ENCODE measurements around the gene SIRPG.
A peak's percentile ranks its signal among the peaks of the same experiment; 100 is the strongest.

The SIRPG gene

GRCh38 chr20:1637226-1637625, 20.4 kb downstream of the SIRPG start:
- DNase-seq = no peak
- H3K9me3 ChIP-seq (ENCODE audit: control insufficient read depth, low read length) = no peaks in the 10 kb centered on the region
- H3K4me1 ChIP-seq (ENCODE audit: control insufficient read depth, insufficient read depth, low read length, poor library complexity, severe bottlenecking) = peaks cover 5% of the 10 kb centered on the region
- no peak overlapping the region for H3K27ac ChIP-seq (ENCODE audit: insufficient read depth, low read length, poor library complexity, severe bottlenecking)
- peaks cover 12% of the 10 kb centered on the region for H3K36me3 ChIP-seq (ENCODE audit: control insufficient read depth, insufficient read depth, low read length)
- no peak overlapping the region for H3K4me3 ChIP-seq (ENCODE audit: insufficient read depth, low read depth, low read length, poor library complexity, severe bottlenecking)
- no peaks in the 10 kb centered on the region for H3K27me3 ChIP-seq (replicated peaks; ENCODE audit: control insufficient read depth, insufficient read depth, low read length, poor library complexity, severe bottlenecking)

GRCh38 chr20:1636621-1637020, 21.0 kb downstream of the SIRPG start:
- Histone ChIP-seq H3K36me3 (ENCODE audit: control insufficient read depth, insufficient read depth, low read length) (peaks cover 12% of the 10 kb centered on the region), H3K4me3 (ENCODE audit: insufficient read depth, low read depth, low read length, poor library complexity, severe bottlenecking) (no peak overlapping the region), H3K27ac (ENCODE audit: insufficient read depth, low read length, poor library complexity, severe bottlenecking) (no peak overlapping the region), H3K27me3 (replicated peaks; ENCODE audit: control insufficient read depth, insufficient read depth, low read length, poor library complexity, severe bottlenecking) (no peaks in the 10 kb centered on the region), H3K4me1 (ENCODE audit: control insufficient read depth, insufficient read depth, low read length, poor library complexity, severe bottlenecking) (peaks cover 7% of the 10 kb centered on the region), H3K9me3 (ENCODE audit: control insufficient read depth, low read length) (no peaks in the 10 kb centered on the region)
- no peak for DNase-seq

DNA sequence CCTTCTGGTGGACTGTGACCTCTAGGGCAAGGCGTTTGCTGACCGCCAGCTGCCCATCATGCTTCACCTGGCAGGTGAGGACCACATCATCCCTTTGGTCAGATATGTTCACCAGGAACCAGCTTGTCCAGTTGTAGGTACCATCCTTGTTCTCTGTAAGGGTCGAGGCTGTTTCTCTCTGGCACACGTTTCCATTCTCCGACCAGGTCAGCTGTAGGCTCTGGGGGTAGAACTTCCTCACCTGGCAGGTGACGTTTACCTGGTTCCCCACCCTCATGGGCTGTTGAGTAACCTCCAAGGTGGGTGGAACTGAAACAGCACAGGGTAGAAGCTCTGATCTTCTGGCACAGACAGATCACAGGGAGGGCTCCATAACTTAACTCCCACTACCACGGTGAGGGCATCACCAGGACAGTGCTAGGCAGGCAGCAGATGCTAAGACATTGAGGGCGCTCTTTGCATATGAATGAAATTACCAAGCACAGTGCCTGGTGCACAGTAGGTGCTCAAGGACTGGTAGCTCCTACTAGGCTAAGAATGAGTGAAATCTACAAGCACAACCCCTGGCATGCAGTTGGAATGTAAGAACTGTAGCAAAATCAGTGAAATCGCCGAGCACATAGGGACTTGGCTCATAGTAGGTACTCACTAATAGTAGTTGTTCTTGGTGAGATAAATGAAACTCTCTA, 22.1 kb downstream of the SIRPG start:
- no peak overlapping the region for H3K27ac ChIP-seq (ENCODE audit: insufficient read depth, low read length, poor library complexity, severe bottlenecking)
- no peak overlapping the region for H3K4me3 ChIP-seq (ENCODE audit: insufficient read depth, low read depth, low read length, poor library complexity, severe bottlenecking)
- H3K27me3 ChIP-seq (replicated peaks; ENCODE audit: control insufficient read depth, insufficient read depth, low read length, poor library complexity, severe bottlenecking) = no peaks in the 10 kb centered on the region
- peaks cover 7% of the 10 kb centered on the region for H3K4me1 ChIP-seq (ENCODE audit: control insufficient read depth, insufficient read depth, low read length, poor library complexity, severe bottlenecking)
- H3K36me3 ChIP-seq (ENCODE audit: control insufficient read depth, insufficient read depth, low read length) = peaks cover 12% of the 10 kb centered on the region
- no peak for DNase-seq
- H3K9me3 ChIP-seq (ENCODE audit: control insufficient read depth, low read length) = no peaks in the 10 kb centered on the region

DNA sequence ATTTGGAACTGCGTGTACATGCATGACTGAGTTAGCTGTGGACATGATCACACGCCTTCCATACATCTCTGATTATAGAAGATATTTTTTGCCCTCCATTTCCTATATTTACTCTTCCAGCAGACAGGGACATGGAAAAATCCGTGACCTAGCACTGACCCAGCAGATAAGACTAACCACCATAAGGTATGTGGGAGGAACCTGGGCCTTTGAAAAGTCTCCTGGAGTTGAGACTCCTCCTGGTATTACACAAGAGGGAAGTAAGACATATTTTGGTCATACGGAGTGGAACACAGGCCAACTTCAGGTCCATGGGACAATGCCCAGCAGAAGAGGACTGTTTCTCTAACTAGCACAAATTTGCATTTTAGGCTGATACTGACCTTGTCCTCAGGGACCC, 24.0 kb downstream of the SIRPG start:
- peaks cover 12% of the 10 kb centered on the region for H3K36me3 ChIP-seq (ENCODE audit: control insufficient read depth, insufficient read depth, low read length)
- H3K27me3 ChIP-seq (replicated peaks; ENCODE audit: control insufficient read depth, insufficient read depth, low read length, poor library complexity, severe bottlenecking) = no peaks in the 10 kb centered on the region
- no peaks in the 10 kb centered on the region for H3K9me3 ChIP-seq (ENCODE audit: control insufficient read depth, low read length)
- no peak overlapping the region for H3K4me3 ChIP-seq (ENCODE audit: insufficient read depth, low read depth, low read length, poor library complexity, severe bottlenecking)
- DNase-seq = no peak
- peaks cover 7% of the 10 kb centered on the region for H3K4me1 ChIP-seq (ENCODE audit: control insufficient read depth, insufficient read depth, low read length, poor library complexity, severe bottlenecking)
- no peak overlapping the region for H3K27ac ChIP-seq (ENCODE audit: insufficient read depth, low read length, poor library complexity, severe bottlenecking)

DNA sequence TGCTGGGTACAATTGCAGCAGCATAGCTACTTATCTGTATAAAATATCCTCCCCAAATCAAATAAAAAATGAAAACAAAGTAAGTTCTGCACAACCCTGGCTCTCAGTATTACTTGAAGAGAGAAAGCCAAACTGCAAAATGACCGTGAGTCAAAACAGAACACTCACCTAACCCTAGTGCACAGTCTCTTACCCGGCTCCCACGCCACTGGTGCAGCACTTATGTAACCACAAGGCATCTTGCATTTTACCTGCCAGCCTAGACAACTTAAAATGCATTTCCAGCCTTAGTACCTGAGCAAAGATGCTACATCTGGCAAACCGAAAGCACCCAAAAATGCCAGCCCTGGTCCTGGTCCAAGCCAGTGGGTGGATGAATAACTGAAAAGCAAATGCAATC, 25.4 kb downstream of the SIRPG start:
- Histone ChIP-seq H3K36me3 (ENCODE audit: control insufficient read depth, insufficient read depth, low read length) (peaks cover 12% of the 10 kb centered on the region), H3K4me1 (ENCODE audit: control insufficient read depth, insufficient read depth, low read length, poor library complexity, severe bottlenecking) (peaks cover 7% of the 10 kb centered on the region), H3K27ac (ENCODE audit: insufficient read depth, low read length, poor library complexity, severe bottlenecking) (peak overlapping the region; percentile 0), H3K27me3 (replicated peaks; ENCODE audit: control insufficient read depth, insufficient read depth, low read length, poor library complexity, severe bottlenecking) (no peaks in the 10 kb centered on the region), H3K9me3 (ENCODE audit: control insufficient read depth, low read length) (no peaks in the 10 kb centered on the region), H3K4me3 (ENCODE audit: insufficient read depth, low read depth, low read length, poor library complexity, severe bottlenecking) (peak overlapping the region; percentile 14)
- no peak for DNase-seq

DNA sequence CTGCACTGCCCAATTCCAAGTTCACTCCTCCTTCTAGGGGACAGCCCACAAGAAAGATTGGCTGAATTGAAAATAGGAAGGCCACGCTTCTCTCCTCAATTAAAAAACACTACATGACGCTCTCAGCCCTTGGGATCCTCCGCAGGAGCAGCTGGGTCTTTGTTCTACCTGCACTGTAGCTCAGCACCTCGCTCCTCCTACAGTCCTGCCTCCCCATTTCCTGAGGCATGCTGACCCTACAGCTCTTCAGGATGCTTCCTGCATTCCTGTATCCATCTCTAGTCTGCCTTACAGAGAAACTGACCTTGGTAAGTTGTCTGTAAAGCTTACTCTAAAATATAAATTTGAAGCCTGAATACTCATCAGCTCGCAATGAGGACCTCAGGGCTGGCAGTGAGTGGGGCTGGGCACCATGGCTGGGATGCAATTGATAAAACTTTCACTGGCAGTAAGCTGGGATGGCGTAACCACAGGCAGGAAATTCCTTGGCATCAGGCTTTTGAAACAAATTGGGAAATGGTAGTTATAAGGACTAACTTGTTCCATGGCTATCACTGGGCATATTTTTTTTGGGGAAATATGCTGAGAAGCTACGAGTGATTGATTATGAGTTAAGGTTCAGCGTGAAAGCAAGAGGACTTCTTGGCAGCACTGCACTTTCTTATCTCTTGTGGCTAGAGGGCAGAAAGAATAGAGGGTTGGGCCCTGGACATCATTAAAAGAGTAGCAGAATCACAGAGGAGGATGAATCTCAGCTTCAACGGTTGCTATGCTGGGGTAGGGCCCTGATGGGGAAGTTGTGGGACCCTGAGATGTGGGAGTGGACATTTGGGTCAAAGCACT, 26.0 kb downstream of the SIRPG start:
- Histone ChIP-seq H3K36me3 (ENCODE audit: control insufficient read depth, insufficient read depth, low read length) (peaks cover 12% of the 10 kb centered on the region), H3K9me3 (ENCODE audit: control insufficient read depth, low read length) (no peaks in the 10 kb centered on the region), H3K27me3 (replicated peaks; ENCODE audit: control insufficient read depth, insufficient read depth, low read length, poor library complexity, severe bottlenecking) (no peaks in the 10 kb centered on the region), H3K4me1 (ENCODE audit: control insufficient read depth, insufficient read depth, low read length, poor library complexity, severe bottlenecking) (peaks cover 7% of the 10 kb centered on the region), H3K4me3 (ENCODE audit: insufficient read depth, low read depth, low read length, poor library complexity, severe bottlenecking) (no peak overlapping the region), H3K27ac (ENCODE audit: insufficient read depth, low read length, poor library complexity, severe bottlenecking) (peak overlapping the region; percentile 0)
- DNase-seq = no peak

- no peak overlapping the region for H3K4me3 ChIP-seq (ENCODE audit: insufficient read depth, low read depth, low read length, poor library complexity, severe bottlenecking)
- DNase-seq = no peak
- H3K9me3 ChIP-seq (ENCODE audit: control insufficient read depth, low read length) = no peaks in the 10 kb centered on the region
- peaks cover 7% of the 10 kb centered on the region for H3K4me1 ChIP-seq (ENCODE audit: control insufficient read depth, insufficient read depth, low read length, poor library complexity, severe bottlenecking)
- H3K27me3 ChIP-seq (replicated peaks; ENCODE audit: control insufficient read depth, insufficient read depth, low read length, poor library complexity, severe bottlenecking) = no peaks in the 10 kb centered on the region
- H3K27ac ChIP-seq (ENCODE audit: insufficient read depth, low read length, poor library complexity, severe bottlenecking) = no peak overlapping the region
- H3K36me3 ChIP-seq (ENCODE audit: control insufficient read depth, insufficient read depth, low read length) = peaks cover 3% of the 10 kb centered on the region
Measured at GRCh38 chr20:1630186-1630585, 27.4 kb downstream of the SIRPG start.

- H3K27me3 ChIP-seq (replicated peaks; ENCODE audit: control insufficient read depth, insufficient read depth, low read length, poor library complexity, severe bottlenecking) = no peaks in the 10 kb centered on the region
- no peaks in the 10 kb centered on the region for H3K36me3 ChIP-seq (ENCODE audit: control insufficient read depth, insufficient read depth, low read length)
- H3K4me1 ChIP-seq (ENCODE audit: control insufficient read depth, insufficient read depth, low read length, poor library complexity, severe bottlenecking) = peaks cover 7% of the 10 kb centered on the region
- H3K4me3 ChIP-seq (ENCODE audit: insufficient read depth, low read depth, low read length, poor library complexity, severe bottlenecking) = no peak overlapping the region
- H3K9me3 ChIP-seq (ENCODE audit: control insufficient read depth, low read length) = no peaks in the 10 kb centered on the region
- H3K27ac ChIP-seq (ENCODE audit: insufficient read depth, low read length, poor library complexity, severe bottlenecking) = no peak overlapping the region
- DNase-seq = no peak
Measured at GRCh38 chr20:1629321-1629720, 28.3 kb downstream of the SIRPG start.

GRCh38 chr20:1628621-1629020, 29.0 kb downstream of the SIRPG start:
- Histone ChIP-seq H3K36me3 (ENCODE audit: control insufficient read depth, insufficient read depth, low read length) (no peaks in the 10 kb centered on the region), H3K27me3 (replicated peaks; ENCODE audit: control insufficient read depth, insufficient read depth, low read length, poor library complexity, severe bottlenecking) (no peaks in the 10 kb centered on the region), H3K4me1 (ENCODE audit: control insufficient read depth, insufficient read depth, low read length, poor library complexity, severe bottlenecking) (peaks cover 7% of the 10 kb centered on the region), H3K4me3 (ENCODE audit: insufficient read depth, low read depth, low read length, poor library complexity, severe bottlenecking) (no peak overlapping the region), H3K9me3 (ENCODE audit: control insufficient read depth, low read length) (no peaks in the 10 kb centered on the region), H3K27ac (ENCODE audit: insufficient read depth, low read length, poor library complexity, severe bottlenecking) (no peak overlapping the region)
- no peak for DNase-seq

- no peaks in the 10 kb centered on the region for H3K36me3 ChIP-seq (ENCODE audit: control insufficient read depth, insufficient read depth, low read length)
- DNase-seq = no peak
- H3K4me1 ChIP-seq (ENCODE audit: control insufficient read depth, insufficient read depth, low read length, poor library complexity, severe bottlenecking) = peaks cover 11% of the 10 kb centered on the region
- H3K9me3 ChIP-seq (ENCODE audit: control insufficient read depth, low read length) = no peaks in the 10 kb centered on the region
- H3K27ac ChIP-seq (ENCODE audit: insufficient read depth, low read length, poor library complexity, severe bottlenecking) = no peak overlapping the region
- H3K27me3 ChIP-seq (replicated peaks; ENCODE audit: control insufficient read depth, insufficient read depth, low read length, poor library complexity, severe bottlenecking) = no peaks in the 10 kb centered on the region
- H3K4me3 ChIP-seq (ENCODE audit: insufficient read depth, low read depth, low read length, poor library complexity, severe bottlenecking) = no peak overlapping the region
Measured at GRCh38 chr20:1627200-1627550, 30.4 kb downstream of the SIRPG start.

Measured in effector memory CD4-positive, alpha-beta T cell (primary cell).